ENCODE results near the gene PTPRM.

DNA sequence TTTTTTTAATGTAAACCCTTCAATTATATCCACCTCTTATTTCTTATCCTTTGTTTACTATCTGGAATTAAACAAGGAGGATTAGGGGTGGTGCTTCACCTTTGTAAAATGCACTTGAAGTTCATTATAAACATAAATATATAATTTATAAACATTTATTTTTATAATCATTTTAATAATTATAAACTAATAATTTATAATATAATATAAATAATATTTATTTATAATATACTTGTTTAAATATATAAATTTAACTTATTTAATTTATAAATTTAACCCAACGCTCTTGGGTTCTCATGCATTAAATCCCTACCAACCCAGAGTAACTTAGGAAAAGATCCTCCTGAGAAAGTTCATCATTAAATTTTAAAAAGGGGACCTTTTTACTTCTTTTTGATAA is 452.5 kb downstream of the PTPRM start:
- TF ChIP-seq EZH2 (IDR thresholded peaks at IDR 0.05; ENCODE audit: insufficient read depth, poor library complexity, severe bottlenecking) (no peak), EZH2phosphoT487 (IDR thresholded peaks at IDR 0.05; ENCODE audit: insufficient read depth, low read depth) (no peak)
